Nephron (organoid): Measurements from ENCODE around the gene LDLRAD2.

ENCODE experiments used
- H3K27ac Mint-ChIP-seq, 3 experiments: 2 replicates each; pipeline ENCODE4 v1.8.0; 2020; ENCODE audit warnings: mixed read lengths in 3 of 3, mild to moderate bottlenecking in 2 of 3, moderate library complexity in 1 of 3
- H3K27me3 Mint-ChIP-seq: 2 replicates; pipeline ENCODE4 v1.8.0; 2021; ENCODE audit warnings: low read depth, mild to moderate bottlenecking, moderate library complexity, mixed read lengths
- H3K36me3 Mint-ChIP-seq: 2 replicates; pipeline ENCODE4 v1.8.0; 2020; ENCODE audit warnings: low read depth, mixed read lengths
- H3K4me1 Mint-ChIP-seq: 2 replicates; pipeline ENCODE4 v1.8.0; 2020; ENCODE audit warnings: mixed read lengths
- H3K4me3 Mint-ChIP-seq, 3 experiments: 2 replicates each; pipeline ENCODE4 v1.8.0; 2020; ENCODE audit warnings: mild to moderate bottlenecking in 3 of 3, mixed read lengths in 3 of 3, moderate library complexity in 2 of 3
- H3K9me3 Mint-ChIP-seq: 2 replicates; pipeline ENCODE4 v1.8.0; 2020; ENCODE audit warnings: mixed read lengths
- CTCF ChIP-seq, 3 experiments: fragments of 200-600 bp; sonication (generic); IDR thresholded peaks; one replicate each; pipeline ENCODE4 v1.5.0; 2021; ENCODE audit warnings: antibody characterized with exemption in 3 of 3; ENCODE audit not compliant: unreplicated experiment in 3 of 3

Gene LDLRAD2

DNA sequence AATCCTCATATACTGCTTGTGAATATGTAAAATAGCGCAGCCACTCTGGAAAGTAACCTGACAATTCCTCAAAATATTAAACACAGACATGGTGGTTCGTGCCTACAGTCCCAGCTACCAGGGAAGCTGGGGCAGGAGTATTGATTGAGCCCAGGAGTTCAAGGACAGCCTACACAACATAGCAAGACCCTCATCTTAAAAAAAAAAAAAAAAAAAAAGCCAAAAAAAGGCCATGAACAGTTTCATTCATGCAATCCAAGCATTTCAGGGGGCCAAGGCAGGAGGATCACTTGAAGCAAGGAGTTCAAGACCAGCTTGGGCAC lies 33.7 kb upstream of the LDLRAD2 start:
- H3K27me3 Mint-ChIP-seq, result no peaks in the 10 kb centered on the region
- peaks cover 12% of the 10 kb centered on the region for H3K4me1 Mint-ChIP-seq
- peaks cover 21% of the 10 kb centered on the region for H3K36me3 Mint-ChIP-seq
- TF ChIP-seq CTCF (IDR thresholded peaks at IDR 0.05; ENCODE audit: unreplicated experiment in 3 of 3), result no peak
- H3K9me3 Mint-ChIP-seq, result peaks cover 8% of the 10 kb centered on the region
- H3K4me3 Mint-ChIP-seq, result peak overlapping the region; percentile 21 to 65 (median 63)
- H3K27ac Mint-ChIP-seq, result peak overlapping the region in 1 of 3 experiments; percentile 39

- H3K4me1 Mint-ChIP-seq, result peaks cover 16% of the 10 kb centered on the region
- H3K27me3 Mint-ChIP-seq, result no peaks in the 10 kb centered on the region
- peaks cover 21% of the 10 kb centered on the region for H3K36me3 Mint-ChIP-seq
- peak overlapping the region; percentile 74 to 86 (median 82) for H3K4me3 Mint-ChIP-seq
- peaks cover 8% of the 10 kb centered on the region for H3K9me3 Mint-ChIP-seq
- no peak for TF ChIP-seq CTCF (IDR thresholded peaks at IDR 0.05; ENCODE audit: unreplicated experiment in 3 of 3)
- H3K27ac Mint-ChIP-seq, result peak overlapping the region; percentile 70 to 72 (median 72)
Measured at GRCh38 chr1:21779613-21780521, 32.2 kb upstream of the LDLRAD2 start.

DNA sequence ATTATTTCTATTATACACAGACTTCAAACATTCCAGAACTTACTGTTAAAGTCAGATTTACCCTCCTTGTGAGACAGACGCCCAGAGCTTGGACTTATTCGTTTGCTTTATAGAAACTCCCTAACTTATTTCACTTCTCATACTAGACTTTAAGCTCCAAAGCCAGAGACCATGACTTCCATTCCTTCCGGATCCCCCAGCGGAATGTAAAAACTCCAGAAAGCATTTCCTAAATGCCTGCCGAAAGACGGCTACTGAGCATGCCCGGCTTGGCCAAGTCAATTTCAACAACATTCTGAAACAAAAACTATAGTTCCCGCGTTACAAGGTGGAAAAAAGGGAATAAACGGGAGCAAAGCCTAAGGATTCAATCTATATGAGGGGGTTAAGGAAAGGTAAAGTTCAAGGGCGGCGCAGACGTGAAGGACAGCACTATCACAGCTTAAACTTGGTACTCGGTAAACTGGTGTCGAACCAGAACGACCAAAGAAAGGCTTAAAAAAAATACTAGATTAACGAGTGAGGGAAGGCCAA lies 30.2 kb upstream of the LDLRAD2 start:
- peaks cover 11% of the 10 kb centered on the region for H3K36me3 Mint-ChIP-seq
- peaks cover 8% of the 10 kb centered on the region for H3K9me3 Mint-ChIP-seq
- TF ChIP-seq CTCF (IDR thresholded peaks at IDR 0.05; ENCODE audit: unreplicated experiment in 3 of 3), result no peak
- no peaks in the 10 kb centered on the region for H3K27me3 Mint-ChIP-seq
- H3K4me1 Mint-ChIP-seq, result peaks cover 16% of the 10 kb centered on the region
- H3K27ac Mint-ChIP-seq, result peak overlapping the region; percentile 95 to 100 (median 100)
- H3K4me3 Mint-ChIP-seq, result peak overlapping the region; percentile 89 to 99 (median 96)

DNA sequence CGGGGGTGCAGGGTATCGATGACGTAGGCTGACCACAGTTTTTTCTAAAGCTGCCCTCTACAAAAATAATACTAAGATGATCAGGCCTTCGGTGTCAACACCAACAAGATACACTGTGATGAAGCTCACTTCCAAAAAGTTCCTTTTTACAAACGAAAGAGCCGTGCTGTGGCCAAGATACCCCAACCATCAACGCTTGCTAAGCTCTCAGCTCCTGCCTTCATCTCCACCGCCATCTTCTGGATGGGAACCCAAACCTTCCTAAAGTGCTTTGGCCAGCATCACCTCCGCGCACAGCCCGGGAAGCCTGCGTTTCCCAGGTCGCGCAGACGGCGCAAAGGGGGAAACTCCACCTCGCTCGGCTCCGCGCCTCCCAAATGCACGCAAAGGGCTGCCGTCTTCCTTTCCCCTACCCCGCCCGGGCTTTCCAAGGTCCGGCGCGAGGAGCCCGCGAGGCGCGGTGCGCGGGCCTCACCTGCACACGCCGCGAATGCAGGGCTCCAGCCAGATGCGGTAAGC lies 29.7 kb upstream of the LDLRAD2 start:
- H3K9me3 Mint-ChIP-seq, result peaks cover 6% of the 10 kb centered on the region
- peak overlapping the region; percentile 89 to 99 (median 96) for H3K4me3 Mint-ChIP-seq
- H3K27ac Mint-ChIP-seq, result peak overlapping the region; percentile 95 to 100 (median 100)
- TF ChIP-seq CTCF (IDR thresholded peaks at IDR 0.05; ENCODE audit: unreplicated experiment in 3 of 3), result no peak
- H3K4me1 Mint-ChIP-seq, result peaks cover 16% of the 10 kb centered on the region
- H3K27me3 Mint-ChIP-seq, result no peaks in the 10 kb centered on the region
- H3K36me3 Mint-ChIP-seq, result peaks cover 8% of the 10 kb centered on the region

DNA sequence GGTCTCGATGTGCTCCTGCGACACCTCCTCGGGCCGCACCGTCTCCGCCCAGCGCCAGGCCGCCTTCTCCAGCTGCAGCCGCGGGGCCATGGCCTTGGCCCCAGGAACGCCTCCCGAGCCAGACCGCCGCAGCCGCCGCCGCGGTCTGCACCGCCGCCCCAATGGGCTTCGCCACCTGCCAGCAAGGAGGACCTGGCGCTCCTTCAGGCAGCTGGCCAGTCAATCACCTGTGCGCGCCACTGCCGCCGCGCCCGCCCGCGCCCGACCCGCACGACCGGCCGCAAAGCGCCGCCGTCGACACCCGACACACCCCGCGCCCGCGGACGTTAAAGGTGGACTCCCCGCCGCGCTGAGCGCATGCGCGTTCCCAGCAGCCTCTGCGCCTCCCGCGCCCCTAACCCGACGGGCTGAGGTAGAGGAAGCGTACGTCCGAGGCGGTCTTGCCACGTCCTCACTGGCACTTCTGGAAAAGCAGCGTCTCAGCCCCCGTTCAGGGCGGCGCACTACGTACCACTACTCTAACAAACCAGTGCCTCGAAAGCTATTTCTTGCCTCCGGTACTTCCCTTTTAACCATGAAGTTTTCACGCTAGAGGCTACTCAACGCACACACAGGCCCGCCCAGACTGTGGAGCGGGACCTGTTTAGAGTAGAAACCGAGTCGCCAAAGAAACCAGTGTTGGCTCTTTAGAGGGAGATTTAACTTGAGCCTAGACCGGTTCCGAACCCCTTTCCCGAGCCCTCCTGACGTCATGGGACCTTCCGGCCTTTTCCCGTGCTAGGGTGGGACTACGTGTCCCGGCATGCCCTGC lies 29.0 kb upstream of the LDLRAD2 start, which contains the start of gene USP48:
USP48 (minus strand) TSS at position 282 of the 811 bp plus-strand sequence; CDS start at position 90, 192 bp downstream.
- TF ChIP-seq CTCF (IDR thresholded peaks at IDR 0.05; ENCODE audit: unreplicated experiment in 3 of 3), result no peak
- Mint-ChIP-seq H3K9me3 (peaks cover 3% of the 10 kb centered on the region), H3K4me3 (peak within 1 kb of the TSS; percentile 89 to 99 (median 96)), H3K36me3 (peaks cover 7% of the 10 kb centered on the region), H3K27ac (peak within 1 kb of the TSS; percentile 100), H3K27me3 (no peaks in the 10 kb centered on the region), H3K4me1 (peaks cover 16% of the 10 kb centered on the region)
